OCI-LY3 (cell line): ENCODE data around the gene KBTBD8.
A peak's percentile ranks its signal among the peaks of the same experiment; 100 is the strongest.

ENCODE experiments used
- EZH2phosphoT487 ChIP-seq: fragments of 200-600 bp; shearing (Covaris generic); IDR thresholded peaks from 2 replicates; pipeline ENCODE4 v1.6.1; 2018; ENCODE audit warnings: antibody characterized with exemption, mixed run types, low read depth
- TF ChIP-seq, protein P1 (sequence below): fragments of 200-600, 300-600 bp; sonication (generic); IDR thresholded peaks from 2 replicates; pipeline ENCODE4 v1.5.1; 2014; ENCODE audit warnings: antibody characterized with exemption, low read length, low read depth

DNA sequence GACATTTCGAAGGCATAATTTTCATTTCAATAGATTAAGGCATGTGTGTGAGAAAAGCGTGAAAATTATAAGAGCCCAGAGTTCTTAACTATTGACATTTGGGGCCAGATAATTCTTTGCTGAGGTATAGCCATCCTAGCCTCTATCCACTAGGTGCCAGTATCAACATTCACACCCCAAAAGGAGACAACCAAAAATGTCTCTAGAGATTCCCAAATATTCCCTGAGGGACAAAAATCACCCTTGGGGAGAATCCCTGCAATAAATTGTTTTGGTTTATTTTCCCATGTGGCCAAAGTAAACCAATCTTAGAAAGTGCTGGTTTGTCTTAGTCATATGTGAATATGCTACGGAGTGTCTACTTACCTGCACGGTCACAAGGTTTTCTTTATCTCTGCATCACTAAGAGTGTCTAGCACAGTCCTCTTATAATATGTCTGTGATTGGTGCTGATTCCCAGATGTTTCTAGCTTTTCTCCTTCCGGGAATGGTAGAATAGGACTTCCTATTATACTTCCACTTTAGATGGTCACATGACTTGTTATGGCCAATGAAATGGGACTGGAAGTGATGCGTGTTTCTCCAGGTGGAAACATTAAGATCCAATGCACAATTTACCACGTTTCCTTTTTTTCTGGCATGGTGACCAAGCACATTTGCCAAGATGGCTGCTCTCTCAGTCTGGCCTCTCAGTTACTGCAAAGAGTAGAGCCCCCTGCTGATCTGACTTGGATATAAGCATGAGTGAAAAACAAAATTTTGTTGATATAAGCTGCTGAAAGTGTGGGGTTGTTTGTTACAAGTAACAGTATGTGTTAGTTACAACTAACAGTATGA, 8.0 kb upstream of the KBTBD8 start:
- TF ChIP-seq, protein P1, sequence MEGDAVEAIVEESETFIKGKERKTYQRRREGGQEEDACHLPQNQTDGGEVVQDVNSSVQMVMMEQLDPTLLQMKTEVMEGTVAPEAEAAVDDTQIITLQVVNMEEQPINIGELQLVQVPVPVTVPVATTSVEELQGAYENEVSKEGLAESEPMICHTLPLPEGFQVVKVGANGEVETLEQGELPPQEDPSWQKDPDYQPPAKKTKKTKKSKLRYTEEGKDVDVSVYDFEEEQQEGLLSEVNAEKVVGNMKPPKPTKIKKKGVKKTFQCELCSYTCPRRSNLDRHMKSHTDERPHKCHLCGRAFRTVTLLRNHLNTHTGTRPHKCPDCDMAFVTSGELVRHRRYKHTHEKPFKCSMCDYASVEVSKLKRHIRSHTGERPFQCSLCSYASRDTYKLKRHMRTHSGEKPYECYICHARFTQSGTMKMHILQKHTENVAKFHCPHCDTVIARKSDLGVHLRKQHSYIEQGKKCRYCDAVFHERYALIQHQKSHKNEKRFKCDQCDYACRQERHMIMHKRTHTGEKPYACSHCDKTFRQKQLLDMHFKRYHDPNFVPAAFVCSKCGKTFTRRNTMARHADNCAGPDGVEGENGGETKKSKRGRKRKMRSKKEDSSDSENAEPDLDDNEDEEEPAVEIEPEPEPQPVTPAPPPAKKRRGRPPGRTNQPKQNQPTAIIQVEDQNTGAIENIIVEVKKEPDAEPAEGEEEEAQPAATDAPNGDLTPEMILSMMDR = peak; percentile 96
- TF ChIP-seq EZH2phosphoT487 = no peak
